GM18508 (cell line): ENCODE measurements around the gene ABCC9.
"Not testable (repeated sequence)": the region's sequence is repeated elsewhere in the genome, so short reads cannot be mapped to it uniquely, and the experiment has no call there.

ENCODE experiments used
- ATAC-seq: cut with Tn5 transposase; IDR thresholded peaks from one replicate; pipeline ENCODE4 v1.9.1; 2021; ENCODE audit warnings: moderate number of reproducible peaks; ENCODE audit not compliant: insufficient read depth, unreplicated experiment

Gene ABCC9

DNA sequence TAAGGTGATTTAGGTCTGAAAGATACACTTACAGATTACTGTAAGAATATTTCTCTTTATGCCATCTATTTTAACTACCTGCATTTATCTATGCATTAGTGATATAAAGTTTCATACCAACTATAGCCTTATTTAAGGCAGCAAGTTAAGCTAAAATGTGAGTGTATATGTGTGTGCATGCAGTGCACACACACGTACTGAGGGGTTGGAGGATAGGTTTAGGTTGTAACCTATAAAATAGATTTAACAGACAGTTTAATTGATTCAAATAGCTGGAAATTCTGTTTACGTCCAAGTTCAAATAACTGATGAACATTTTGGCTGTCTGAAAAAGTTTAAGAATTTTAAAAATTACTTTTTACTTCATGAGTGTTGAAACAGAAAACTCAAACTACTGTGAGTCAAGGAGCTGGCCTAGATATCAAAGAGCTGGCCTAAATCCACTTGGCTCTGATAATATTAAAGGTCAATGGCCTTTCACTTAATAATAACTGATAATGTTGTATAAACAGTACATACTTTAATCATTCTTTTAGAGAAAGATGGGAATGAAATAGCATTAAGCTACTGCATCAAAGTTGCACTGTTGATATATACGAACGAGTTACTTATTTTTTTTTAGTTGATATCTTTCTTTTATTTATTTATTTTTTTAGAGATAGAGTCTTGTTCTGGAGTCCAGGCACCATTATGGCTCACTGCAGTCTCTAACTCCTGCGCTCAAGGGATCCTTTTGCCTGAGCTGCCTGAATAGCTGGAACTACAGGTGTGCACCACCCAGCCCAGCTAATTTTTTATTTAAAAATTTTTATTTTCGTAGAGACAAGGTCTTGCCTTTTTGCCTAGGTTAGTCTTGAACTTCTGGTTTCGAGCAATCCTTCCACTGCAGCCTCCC, 152.9 kb downstream of the ABCC9 start:
- no peak for ATAC-seq

- no peak for ATAC-seq
These were observed 155.1 kb downstream of the ABCC9 start for GRCh38 chr12:21786041-21786531.

DNA sequence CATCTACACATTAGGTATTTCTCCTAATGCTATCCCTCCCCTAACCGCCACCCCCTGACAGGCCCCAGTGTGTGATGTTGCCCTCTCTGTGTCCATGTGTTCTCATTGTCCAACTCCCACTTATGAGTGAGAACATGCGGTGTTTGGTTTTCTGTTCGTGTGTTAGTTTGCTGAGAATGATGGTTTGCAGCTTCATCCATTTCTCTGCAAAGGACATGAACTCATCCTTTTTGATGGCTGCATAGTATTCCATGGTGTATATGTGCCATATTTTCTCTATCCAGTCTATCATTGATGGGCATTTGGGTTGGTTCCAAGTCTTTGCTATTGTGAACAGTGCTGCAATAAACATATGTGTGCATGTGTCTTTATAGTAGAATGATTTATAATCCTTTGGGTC, 158.5 kb downstream of the ABCC9 start:
- ATAC-seq, result not testable (repeated sequence)

DNA sequence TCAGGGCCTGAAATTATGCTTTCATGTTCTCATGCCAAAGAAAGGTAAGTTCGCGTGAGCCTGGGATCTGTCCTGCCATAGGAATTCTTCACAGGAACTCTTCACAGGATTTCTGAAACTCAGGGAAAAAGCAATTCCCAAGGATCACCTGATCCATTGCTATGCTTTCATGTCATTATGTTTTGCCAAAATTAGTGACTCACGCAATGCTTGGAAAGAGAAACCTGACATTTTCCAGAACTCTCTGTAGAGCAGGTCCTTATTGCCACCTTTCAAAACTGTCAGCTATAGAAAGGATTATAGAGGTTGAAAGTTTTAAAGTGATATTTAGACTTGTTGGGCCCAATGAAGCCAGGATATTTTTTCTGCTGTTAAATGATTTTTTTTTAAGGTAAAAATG, 160.4 kb downstream of the ABCC9 start:
- no peak for ATAC-seq

DNA sequence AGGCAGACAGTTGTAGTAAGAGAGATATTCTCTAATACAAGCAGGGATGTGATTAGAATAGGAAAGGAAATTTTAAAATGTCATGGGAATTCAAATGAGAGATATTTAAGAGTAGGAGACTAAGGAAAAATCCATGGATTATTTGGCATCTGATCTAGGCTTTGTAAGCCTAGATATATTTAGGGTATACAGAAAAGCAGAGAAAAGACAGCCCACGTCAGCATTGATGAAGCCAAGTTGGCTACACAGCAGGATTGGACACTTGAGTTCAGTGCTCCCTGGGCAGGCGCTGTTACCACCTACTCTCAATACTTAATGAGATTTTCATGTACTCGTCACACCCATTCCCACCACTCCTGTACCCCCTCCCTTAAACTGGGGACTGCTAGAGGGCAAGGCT, 165.1 kb downstream of the ABCC9 start:
- no peak for ATAC-seq

- ATAC-seq, result no peak
These were observed 165.9 kb downstream of the ABCC9 start for GRCh38 chr12:21775133-21775820.

DNA sequence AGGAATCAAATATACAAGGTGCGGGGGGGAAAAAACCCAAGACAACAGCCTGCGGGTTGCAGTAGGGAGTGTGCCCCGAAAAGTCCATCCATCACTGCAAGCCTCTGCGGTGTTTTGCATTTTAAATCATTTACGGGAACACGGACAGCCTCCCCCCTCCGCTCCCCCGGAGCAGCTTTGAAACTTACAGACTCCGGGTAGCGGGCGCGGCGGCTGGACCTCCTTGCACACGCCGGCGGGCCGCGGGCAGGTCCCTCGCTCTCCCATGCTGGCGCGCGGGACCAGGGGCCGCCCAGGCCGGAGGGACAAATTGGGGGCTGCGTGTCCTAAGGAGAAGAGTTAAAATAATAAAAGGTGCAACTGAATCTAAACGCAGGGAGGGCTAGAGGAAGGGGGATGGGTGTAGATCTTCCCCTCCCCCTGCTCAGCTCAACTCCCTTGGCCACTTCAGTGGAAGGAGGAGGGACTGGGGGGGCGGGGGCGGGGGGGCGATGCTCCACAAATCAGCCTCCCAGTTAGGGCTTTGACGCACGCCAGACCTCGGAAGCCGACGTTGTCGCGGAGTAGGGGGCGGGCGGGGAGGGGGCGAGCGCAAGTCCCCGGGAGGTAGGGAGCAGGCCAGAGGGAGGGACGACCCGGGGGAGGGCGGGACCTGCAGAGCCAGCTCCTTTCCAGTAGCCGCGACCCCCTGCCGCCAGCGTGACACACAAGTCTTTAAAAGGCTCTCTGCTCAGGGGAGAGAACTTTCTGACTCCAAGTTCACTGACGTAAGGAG, 166.7 kb downstream of the ABCC9 start, which contains the start of gene KCNJ8:
TSS of gene KCNJ8 (minus strand) at position 349 of the 775 bp plus-strand sequence. CDS start 1,090 bp downstream, outside the sequence.
- ATAC-seq, result no peak

DNA sequence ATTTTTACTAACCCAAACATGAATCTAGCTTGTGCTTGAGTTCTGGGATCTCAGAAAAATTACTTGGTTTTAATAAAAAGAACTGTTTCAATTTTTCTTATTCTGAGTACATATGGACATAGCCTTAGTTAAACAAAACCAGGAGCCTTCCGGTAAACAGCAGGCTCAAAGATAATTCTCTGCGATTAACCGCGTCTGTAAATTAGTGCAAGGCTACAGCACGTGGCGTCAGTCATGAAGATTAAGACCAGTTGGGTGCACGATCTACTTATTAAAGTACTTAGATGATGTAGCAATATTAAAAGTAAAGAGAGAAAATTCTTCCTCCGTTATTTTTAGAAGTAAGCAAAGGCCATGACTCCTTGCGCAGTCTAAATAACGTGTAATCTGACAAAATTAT, 167.4 kb downstream of the ABCC9 start:
- no peak for ATAC-seq

- ATAC-seq, result no peak
These were observed 167.9 kb downstream of the ABCC9 start for GRCh38 chr12:21773263-21773741.

- no peak for ATAC-seq
These were observed 169.9 kb downstream of the ABCC9 start for GRCh38 chr12:21771311-21771710.

- ATAC-seq, result no peak
These were observed 171.9 kb downstream of the ABCC9 start for GRCh38 chr12:21769307-21769706.

DNA sequence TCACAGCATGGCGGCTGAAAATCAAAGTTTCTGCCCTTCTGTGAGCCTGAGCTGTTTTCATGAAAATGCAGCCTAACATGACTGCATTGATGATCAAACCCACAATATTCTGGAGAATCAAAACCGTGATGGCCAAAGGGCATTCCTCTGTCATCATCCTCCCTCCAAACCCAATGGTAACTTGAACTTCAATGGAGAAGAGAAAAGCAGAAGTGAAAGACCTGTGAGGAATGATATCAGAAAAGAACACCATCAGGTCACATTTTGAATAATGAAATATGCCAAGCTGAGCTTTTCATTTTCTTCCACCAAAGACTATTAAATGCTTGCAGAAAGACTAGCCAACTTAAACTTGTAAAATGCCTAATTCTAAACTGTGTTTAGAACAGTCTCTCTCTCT, 174.8 kb downstream of the ABCC9 start:
- ATAC-seq, result no peak

DNA sequence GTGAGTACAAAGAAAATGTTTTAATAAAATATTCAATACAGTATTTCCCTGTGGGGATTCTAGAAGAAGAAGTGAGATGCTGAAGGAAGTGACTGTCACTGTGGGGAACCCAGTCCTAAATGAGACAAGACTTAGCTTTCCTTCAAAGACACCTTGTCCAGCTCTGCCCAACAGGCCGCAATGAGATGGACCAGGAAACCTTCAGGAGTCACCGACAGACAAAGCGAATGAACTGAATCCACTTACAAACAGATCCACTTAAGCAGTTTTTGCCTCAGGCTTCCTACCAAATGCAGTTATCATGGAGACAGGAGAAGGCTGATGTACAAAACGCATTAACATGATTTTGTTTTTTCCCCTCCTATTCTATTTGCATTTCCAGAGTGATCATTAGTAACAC, 176.3 kb downstream of the ABCC9 start:
- ATAC-seq, result no peak

- ATAC-seq, result no peak
These were observed 177.2 kb downstream of the ABCC9 start for GRCh38 chr12:21764065-21764464.

- ATAC-seq, result no peak
These were observed 177.7 kb downstream of the ABCC9 start for GRCh38 chr12:21763531-21763930.

DNA sequence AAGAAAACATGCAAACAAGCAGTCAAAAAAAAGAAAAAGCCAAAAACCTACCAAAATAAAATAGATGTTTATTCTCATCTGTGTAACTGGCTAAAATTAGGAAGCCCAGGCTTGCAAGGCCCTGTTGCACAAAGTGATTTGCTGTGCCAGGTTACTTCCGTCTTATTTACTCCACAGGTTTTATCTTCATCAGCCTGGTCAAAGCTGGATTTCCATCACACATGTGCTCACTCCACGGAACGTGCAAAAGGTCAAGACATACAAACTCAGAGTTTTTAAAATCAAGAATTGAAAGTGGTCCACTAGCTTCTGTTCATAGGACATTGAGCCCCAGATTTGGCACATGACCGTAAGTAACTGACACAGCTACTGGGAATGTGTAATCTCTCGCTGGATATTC, 181.5 kb downstream of the ABCC9 start:
- no peak for ATAC-seq

- ATAC-seq, result no peak
These were observed 183.5 kb downstream of the ABCC9 start for GRCh38 chr12:21757735-21758134.

GRCh38 chr12:21756699-21757098, 184.5 kb downstream of the ABCC9 start:
- ATAC-seq, result no peak

DNA sequence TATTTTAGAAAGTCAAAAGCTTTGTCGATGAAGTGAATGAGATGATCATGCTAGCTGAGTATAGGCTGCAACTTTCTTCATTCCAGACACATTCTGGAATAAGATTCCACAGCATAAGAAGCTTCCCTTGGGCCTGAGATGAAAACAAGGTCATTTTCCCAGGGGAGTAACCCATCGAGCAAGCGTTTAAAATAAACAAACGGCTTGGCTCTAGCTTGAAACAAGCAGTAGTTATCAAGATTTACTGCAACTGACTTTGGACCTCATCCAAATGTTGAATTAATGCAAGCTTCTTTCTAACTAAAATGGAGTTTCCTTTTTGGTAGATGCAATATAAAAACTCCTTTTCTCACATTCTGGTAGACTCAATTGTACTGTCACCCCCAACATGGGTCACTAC, 189.7 kb downstream of the ABCC9 start:
- no peak for ATAC-seq
